HEK293 (cell line): Measurements from ENCODE around the gene CLCN3.

Experiments used
- CTCF ChIA-PET: fragments of 350-600 bp; formaldehyde crosslinking; extraction: SDS; loops from one replicate; lab custom pipeline; 2021; ENCODE audit warnings: antibody characterized with exemption; lab: Yijun Ruan, JAX
- POLR2A ChIA-PET: fragments of 300-600 bp; formaldehyde crosslinking; extraction: SDS; loops from one replicate; lab custom pipeline; 2020; ENCODE audit warnings: antibody characterized with exemption, inconsistent platforms; lab: Yijun Ruan, JAX
- H3K27ac ChIP-seq: fragments of 200-500 bp; sonication (Bioruptor generic); 2 replicates; pipeline ENCODE4 v1.5.1; 2014; ENCODE audit warnings: low read depth, low read length, control low read depth, inconsistent platforms; ENCODE audit errors: extremely low read depth
- H3K36me3 ChIP-seq, 2 experiments: fragments of 200-500 bp in 1 of 2; sonication (Bioruptor generic) in 1 of 2; 1 replicate in 1 of 2; 2 replicates in 1 of 2; pipeline ENCODE4 v1.5.1; 2014 to 2017; ENCODE audit warnings: inconsistent platforms in 2 of 2, low read length in 2 of 2; ENCODE audit not compliant: control insufficient read depth in 2 of 2, insufficient read depth in 1 of 2
- H3K4me1 ChIP-seq: fragments of 200-500 bp; sonication (Bioruptor generic); 2 replicates; pipeline ENCODE4 v1.5.1; 2014; ENCODE audit warnings: mild to moderate bottlenecking, low read length, inconsistent platforms; ENCODE audit not compliant: control insufficient read depth, insufficient read depth
- H3K4me3 ChIP-seq: 2 replicates; pipeline ENCODE4 v1.5.1; 2011; ENCODE audit warnings: low read depth, mild to moderate bottlenecking, control low read depth, low read length, moderate library complexity
- H3K9me3 ChIP-seq: fragments of 200-500 bp; sonication (Bioruptor generic); 2 replicates; pipeline ENCODE4 v1.5.1; 2014; ENCODE audit warnings: low read depth, low read length, inconsistent platforms; ENCODE audit not compliant: control insufficient read depth, insufficient read depth
- AEBP2 ChIP-seq: fragments of 450-650 bp; formaldehyde crosslinking; IDR thresholded peaks from 2 replicates; pipeline ENCODE4 v1.5.1; 2016; ENCODE audit warnings: missing biosample characterization, missing genetic modification characterization, borderline replicate concordance
- ATF2 ChIP-seq: fragments of 450-650 bp; formaldehyde crosslinking; IDR thresholded peaks from 2 replicates; pipeline ENCODE4 v1.5.1; 2016; ENCODE audit warnings: missing biosample characterization, missing genetic modification characterization, low read depth
- HOXA7 ChIP-seq: sonication (generic); formaldehyde crosslinking; IDR thresholded peaks from 2 replicates; pipeline ENCODE4 v1.8.1; 2022; ENCODE audit warnings: missing genetic modification reagents, borderline replicate concordance
- HOXD13 ChIP-seq: sonication (generic); formaldehyde crosslinking; IDR thresholded peaks from 2 replicates; pipeline ENCODE4 v1.8.0; 2022; ENCODE audit warnings: missing genetic modification reagents, borderline replicate concordance
- KLF10 ChIP-seq: fragments of 450-650 bp; IDR thresholded peaks from 2 replicates; pipeline ENCODE4 v1.5.1; 2018; ENCODE audit warnings: missing biosample characterization, mild to moderate bottlenecking, missing genetic modification characterization
- TSHZ1 ChIP-seq: fragments of 450-650 bp; formaldehyde crosslinking; IDR thresholded peaks from 2 replicates; pipeline ENCODE4 v1.5.1; 2016; ENCODE audit warnings: missing biosample characterization, missing genetic modification characterization, borderline replicate concordance
- YY1 ChIP-seq: fragments of 450-650 bp; formaldehyde crosslinking; IDR thresholded peaks from 2 replicates; pipeline ENCODE4 v1.5.1; 2018; ENCODE audit warnings: missing biosample characterization, missing genetic modification characterization
- ZBTB21 ChIP-seq: fragments of 450-650 bp; formaldehyde crosslinking; IDR thresholded peaks from 2 replicates; pipeline ENCODE4 v1.5.1; 2017; ENCODE audit warnings: missing biosample characterization, missing genetic modification characterization
- ZBTB26 ChIP-seq: fragments of 450-650 bp; formaldehyde crosslinking; optimal IDR thresholded peaks from 2 replicates; pipeline ENCODE3; 2016; ENCODE audit warnings: missing biosample characterization, mild to moderate bottlenecking, missing genetic modification characterization
- ZFP3 ChIP-seq: fragments of 450-650 bp; formaldehyde crosslinking; IDR thresholded peaks from 2 replicates; pipeline ENCODE4 v1.5.1; 2016; ENCODE audit warnings: low read depth, missing biosample characterization, missing genetic modification characterization
- ZNF112 ChIP-seq: fragments of 450-650 bp; formaldehyde crosslinking; IDR thresholded peaks from 2 replicates; pipeline ENCODE4 v1.5.0; 2017; ENCODE audit warnings: missing biosample characterization, missing genetic modification characterization
- ZNF133 ChIP-seq: fragments of 450-650 bp; formaldehyde crosslinking; IDR thresholded peaks from 2 replicates; pipeline ENCODE4 v1.5.1; 2016; ENCODE audit warnings: missing biosample characterization, missing genetic modification characterization
- ZNF155 ChIP-seq: fragments of 450-650 bp; formaldehyde crosslinking; IDR thresholded peaks from 2 replicates; pipeline ENCODE4 v1.5.1; 2016; ENCODE audit warnings: missing biosample characterization, missing genetic modification characterization
- ZNF23 ChIP-seq: fragments of 450-650 bp; formaldehyde crosslinking; IDR thresholded peaks from 2 replicates; pipeline ENCODE4 v1.5.1; 2016; ENCODE audit warnings: missing biosample characterization, missing genetic modification characterization, borderline replicate concordance
- ZNF366 ChIP-seq: fragments of 450-650 bp; formaldehyde crosslinking; conservative IDR thresholded peaks from 2 replicates; pipeline ENCODE4 v1.5.1; 2016; ENCODE audit warnings: missing biosample characterization, missing genetic modification characterization
- ZNF501 ChIP-seq: fragments of 450-650 bp; formaldehyde crosslinking; IDR thresholded peaks from 2 replicates; pipeline ENCODE4 v1.5.1; 2016; ENCODE audit warnings: missing biosample characterization, missing genetic modification characterization
- ZNF514 ChIP-seq: fragments of 450-650 bp; formaldehyde crosslinking; IDR thresholded peaks from 2 replicates; pipeline ENCODE4 v1.5.1; 2016; ENCODE audit warnings: missing biosample characterization, missing genetic modification characterization
- ZNF518A ChIP-seq: fragments of 450-650 bp; formaldehyde crosslinking; conservative IDR thresholded peaks from 2 replicates; pipeline ENCODE4 v1.5.1; 2016; ENCODE audit warnings: low read depth, missing biosample characterization, missing genetic modification characterization
- ZNF544 ChIP-seq: fragments of 450-650 bp; formaldehyde crosslinking; IDR thresholded peaks from 2 replicates; pipeline ENCODE4 v1.5.0; 2017; ENCODE audit warnings: missing biosample characterization, missing genetic modification characterization
- ZNF561 ChIP-seq: fragments of 450-650 bp; IDR thresholded peaks from 2 replicates; pipeline ENCODE4 v1.5.1; 2018; ENCODE audit warnings: missing biosample characterization, missing genetic modification characterization, borderline replicate concordance
- ZNF580 ChIP-seq: fragments of 450-650 bp; formaldehyde crosslinking; IDR thresholded peaks from 2 replicates; pipeline ENCODE4 v1.5.1; 2016; ENCODE audit warnings: missing biosample characterization, missing genetic modification characterization
- ZNF596 ChIP-seq: fragments of 450-650 bp; IDR thresholded peaks from 2 replicates; pipeline ENCODE4 v1.5.0; 2018; ENCODE audit warnings: missing biosample characterization, mild to moderate bottlenecking, missing genetic modification characterization, moderate library complexity
- ZNF707 ChIP-seq: fragments of 450-650 bp; formaldehyde crosslinking; IDR thresholded peaks from 2 replicates; pipeline ENCODE4 v1.5.1; 2016; ENCODE audit warnings: missing biosample characterization, missing genetic modification characterization

The CLCN3 gene

GRCh38 chr4:169758401-169758962 lies 138.1 kb downstream of the CLCN3 start (continued):
- TF ChIP-seq TSHZ1 (tag by site-specific recombination) = no peak
- TF ChIP-seq ZNF518A (tag by site-specific recombination) = no peak
- TF ChIP-seq ZBTB26 (tag by site-specific recombination) = no peak

- ChIA-PET POLR2A (no interaction called here), CTCF (no interaction called here)
- Histone ChIP-seq H3K4me1 (no peaks in the 10 kb centered on the region), H3K36me3 (no peaks in the 10 kb centered on the region), H3K4me3 (no peak overlapping the region), H3K27ac (no peak overlapping the region), H3K9me3 (no peaks in the 10 kb centered on the region)
- TF ChIP-seq ZNF112 (tag by site-specific recombination) = no peak
- no peak for TF ChIP-seq HOXD13
- no peak for TF ChIP-seq ZNF596 (tag by site-specific recombination)
- TF ChIP-seq ZNF561 (tag by site-specific recombination) = no peak
- no peak for TF ChIP-seq ZFP3 (tag by site-specific recombination)
- TF ChIP-seq ZNF155 (tag by site-specific recombination) = no peak
- TF ChIP-seq YY1 (tag by site-specific recombination) = no peak
- no peak for TF ChIP-seq ZNF580 (tag by site-specific recombination)
- no peak for TF ChIP-seq KLF10
- no peak for TF ChIP-seq ZNF501 (tag by site-specific recombination)
- no peak for TF ChIP-seq ATF2 (tag by site-specific recombination)
- TF ChIP-seq AEBP2 = no peak
- TF ChIP-seq ZBTB21 (tag by site-specific recombination) = no peak
- TF ChIP-seq ZNF133 = no peak
- no peak for TF ChIP-seq ZNF366
- TF ChIP-seq ZNF544 (tag by site-specific recombination) = no peak
- no peak for TF ChIP-seq HOXA7 (CRISPR knock-in tag)
- TF ChIP-seq ZNF707 (tag by site-specific recombination) = no peak
- TF ChIP-seq ZNF514 = no peak
- no peak for TF ChIP-seq ZNF23 (tag by site-specific recombination)
These were observed 141.5 kb downstream of the CLCN3 start for GRCh38 chr4:169761846-169762245.
